Measurements from ENCODE around the gene NXPH3.

DNA sequence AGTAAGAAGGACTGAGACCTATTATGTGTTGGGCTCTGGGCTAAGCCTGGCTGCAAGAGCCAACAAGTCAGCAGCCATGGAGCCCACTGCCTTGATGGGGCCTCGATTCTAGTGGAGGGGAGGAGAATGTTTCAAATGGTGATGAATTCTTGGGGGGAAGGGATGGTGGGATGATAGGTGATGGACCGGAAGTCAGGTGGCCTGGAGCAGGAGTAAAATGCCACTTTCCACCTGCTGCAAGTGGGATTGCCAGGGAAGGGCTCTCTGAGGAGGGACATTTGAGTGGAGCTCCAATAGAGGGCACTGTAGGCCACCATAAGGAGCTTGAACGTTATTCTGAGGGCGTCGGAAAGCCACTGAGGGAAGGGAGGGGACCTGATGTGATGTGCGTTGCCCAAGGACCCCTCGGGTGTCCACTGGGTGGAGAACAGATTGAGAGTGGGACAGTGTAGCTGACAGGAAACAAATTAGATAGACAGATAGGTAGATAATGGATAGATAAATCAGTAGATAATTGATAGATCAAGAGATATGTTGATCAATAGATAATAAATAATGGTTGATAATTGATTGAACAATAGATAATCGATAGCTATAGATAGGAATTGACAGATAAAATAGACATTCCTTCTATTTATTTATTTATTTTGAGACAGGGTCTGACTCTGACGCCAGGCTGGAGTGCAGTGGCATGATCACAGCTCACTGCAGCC, 18.2 kb upstream of the NXPH3 start:
- TF ChIP-seq, protein P1, sequence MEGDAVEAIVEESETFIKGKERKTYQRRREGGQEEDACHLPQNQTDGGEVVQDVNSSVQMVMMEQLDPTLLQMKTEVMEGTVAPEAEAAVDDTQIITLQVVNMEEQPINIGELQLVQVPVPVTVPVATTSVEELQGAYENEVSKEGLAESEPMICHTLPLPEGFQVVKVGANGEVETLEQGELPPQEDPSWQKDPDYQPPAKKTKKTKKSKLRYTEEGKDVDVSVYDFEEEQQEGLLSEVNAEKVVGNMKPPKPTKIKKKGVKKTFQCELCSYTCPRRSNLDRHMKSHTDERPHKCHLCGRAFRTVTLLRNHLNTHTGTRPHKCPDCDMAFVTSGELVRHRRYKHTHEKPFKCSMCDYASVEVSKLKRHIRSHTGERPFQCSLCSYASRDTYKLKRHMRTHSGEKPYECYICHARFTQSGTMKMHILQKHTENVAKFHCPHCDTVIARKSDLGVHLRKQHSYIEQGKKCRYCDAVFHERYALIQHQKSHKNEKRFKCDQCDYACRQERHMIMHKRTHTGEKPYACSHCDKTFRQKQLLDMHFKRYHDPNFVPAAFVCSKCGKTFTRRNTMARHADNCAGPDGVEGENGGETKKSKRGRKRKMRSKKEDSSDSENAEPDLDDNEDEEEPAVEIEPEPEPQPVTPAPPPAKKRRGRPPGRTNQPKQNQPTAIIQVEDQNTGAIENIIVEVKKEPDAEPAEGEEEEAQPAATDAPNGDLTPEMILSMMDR (IDR thresholded peaks at IDR 0.05) = peak in 3 of 6 experiments; percentile 24 to 42 (median 41)
- TF ChIP-seq POLR2A (IDR thresholded peaks at IDR 0.05) = no peak

All from thyroid gland (tissue), 4 donors.